ENCODE data around the gene GRM4.

The GRM4 gene

GRCh38 chr6:33995309-33996119 is 150.4 kb downstream of the GRM4 start:
- H3K4me1 ChIP-seq: no peaks in the 10 kb centered on the region
- H3K36me3 ChIP-seq: no peaks in the 10 kb centered on the region
- H3K9ac ChIP-seq: no peak overlapping the region
- no peak overlapping the region for H3K4me2 ChIP-seq
- peaks cover 8% of the 10 kb centered on the region; the same call in 1 of the 2 replicates for H3K9me3 ChIP-seq
- no peaks in the 10 kb centered on the region for H4K20me1 ChIP-seq
- no peak for TF ChIP-seq Cebpa-rat (IDR thresholded peaks at IDR 0.05)
- H3K27ac ChIP-seq: no peak overlapping the region
- H3K27me3 ChIP-seq: no peaks in the 10 kb centered on the region
- H3K4me3 ChIP-seq: no peak overlapping the region

DNA sequence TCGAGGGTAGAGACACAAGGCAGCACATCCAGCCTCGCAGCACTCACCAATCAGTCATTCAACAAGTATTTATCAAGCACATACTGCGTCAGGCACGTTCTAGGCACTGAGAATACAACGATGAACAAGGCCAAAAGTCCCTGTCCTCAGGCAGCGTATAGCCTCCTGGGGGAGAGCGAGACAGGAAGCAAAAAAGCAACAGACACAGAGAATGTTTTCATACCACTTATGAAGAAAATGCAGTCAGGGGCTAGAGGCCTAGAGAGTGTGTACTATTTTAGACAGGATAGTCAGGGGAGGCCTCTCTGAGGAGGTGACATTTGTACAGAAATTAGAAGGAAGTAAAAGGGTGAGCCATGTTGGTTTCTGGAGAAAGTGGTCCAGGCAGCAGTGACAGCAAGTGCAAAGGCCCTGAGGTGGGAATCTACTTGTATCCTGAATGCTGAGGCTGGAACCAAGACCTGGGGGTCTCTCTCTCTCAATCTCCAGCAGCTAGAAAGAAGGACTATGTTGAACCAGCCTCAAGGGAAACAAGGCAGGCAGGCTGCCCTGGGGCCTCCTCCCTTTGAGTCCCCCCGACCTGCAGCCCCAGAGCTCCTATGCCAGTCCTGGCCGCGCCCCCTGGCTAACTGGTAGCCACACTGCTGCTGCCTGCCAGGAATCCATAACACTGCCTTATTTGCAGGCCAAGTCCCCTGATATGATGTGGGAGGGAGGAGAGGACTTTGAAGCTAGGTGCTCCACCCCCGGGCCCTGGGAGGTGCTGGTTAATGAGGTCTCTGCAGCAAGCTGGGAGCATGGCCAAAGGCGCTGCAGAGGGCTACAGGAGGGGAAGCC is 151.2 kb downstream of the GRM4 start:
- H3K36me3 ChIP-seq: no peaks in the 10 kb centered on the region
- no peak overlapping the region for H3K27ac ChIP-seq
- no peak overlapping the region for H3K4me2 ChIP-seq
- no peak for TF ChIP-seq Cebpa-rat (IDR thresholded peaks at IDR 0.05)
- H3K27me3 ChIP-seq: no peaks in the 10 kb centered on the region
- no peak overlapping the region for H3K4me3 ChIP-seq
- H3K4me1 ChIP-seq: no peaks in the 10 kb centered on the region
- H4K20me1 ChIP-seq: no peaks in the 10 kb centered on the region
- no peak overlapping the region for H3K9ac ChIP-seq
- peaks cover 8% of the 10 kb centered on the region; the same call in 1 of the 2 replicates for H3K9me3 ChIP-seq

DNA sequence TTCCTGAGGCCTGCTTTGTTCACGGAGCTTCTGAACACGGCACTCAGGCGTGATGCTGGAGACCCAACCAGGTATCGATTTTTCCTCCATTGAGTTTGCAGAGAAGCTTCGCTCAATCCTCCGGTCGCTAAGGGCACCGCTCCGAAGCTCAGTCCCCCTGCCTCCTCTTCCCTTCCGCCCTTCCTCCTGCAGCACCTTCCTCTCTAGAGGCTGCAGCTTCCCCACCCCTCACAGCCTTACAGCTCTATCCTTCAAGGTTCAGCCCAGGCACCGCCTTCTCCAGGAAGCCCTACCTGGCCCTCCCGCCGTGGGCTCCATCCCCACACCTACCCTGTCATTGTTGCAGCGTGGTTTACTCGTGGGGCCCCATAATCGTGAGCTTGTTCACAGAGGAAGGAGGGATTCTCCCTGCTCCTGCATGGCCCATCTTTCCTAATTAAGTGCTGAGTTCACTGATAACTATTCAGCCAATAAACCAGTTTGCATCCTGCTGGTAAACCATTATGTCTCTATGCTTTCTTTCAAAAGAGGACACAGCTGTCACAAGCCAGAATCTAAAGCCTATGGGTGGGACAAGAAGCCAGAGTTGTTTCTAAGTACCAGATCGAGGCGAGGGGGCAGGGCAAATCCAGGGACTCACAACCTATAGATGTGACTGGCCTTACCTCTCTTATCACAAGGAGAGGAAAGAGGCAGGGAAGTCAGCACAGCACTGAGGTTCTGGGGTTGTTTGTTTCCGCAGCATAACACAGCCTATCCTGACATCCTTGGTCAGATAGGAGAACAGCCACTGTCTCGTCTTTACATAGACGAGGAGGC is 152.0 kb downstream of the GRM4 start:
- Histone ChIP-seq H3K9ac (no peak overlapping the region), H3K27me3 (no peaks in the 10 kb centered on the region), H3K4me1 (no peaks in the 10 kb centered on the region), H3K27ac (no peak overlapping the region), H4K20me1 (no peaks in the 10 kb centered on the region), H3K36me3 (no peaks in the 10 kb centered on the region), H3K9me3 (peaks cover 8% of the 10 kb centered on the region; the same call in 1 of the 2 replicates), H3K4me2 (no peak overlapping the region), H3K4me3 (no peak overlapping the region)
- TF ChIP-seq Cebpa-rat (IDR thresholded peaks at IDR 0.05): no peak

GRCh38 chr6:33993091-33993490 is 152.8 kb downstream of the GRM4 start:
- TF ChIP-seq Cebpa-rat (IDR thresholded peaks at IDR 0.05): no peak
- Histone ChIP-seq H3K27ac (no peak overlapping the region), H4K20me1 (no peaks in the 10 kb centered on the region), H3K27me3 (no peaks in the 10 kb centered on the region), H3K36me3 (no peaks in the 10 kb centered on the region), H3K9ac (no peak overlapping the region), H3K4me3 (no peak overlapping the region), H3K4me1 (peaks cover 5% of the 10 kb centered on the region; the same call in 1 of the 2 replicates), H3K4me2 (no peak overlapping the region), H3K9me3 (peaks cover 8% of the 10 kb centered on the region; the same call in 1 of the 2 replicates)

GRCh38 chr6:33992191-33992590 is 153.7 kb downstream of the GRM4 start:
- Histone ChIP-seq H3K4me3 (no peak overlapping the region), H3K9ac (no peak overlapping the region), H3K27me3 (no peaks in the 10 kb centered on the region), H3K36me3 (no peaks in the 10 kb centered on the region), H3K4me1 (peaks cover 6% of the 10 kb centered on the region; the same call in 1 of the 2 replicates), H3K27ac (no peak overlapping the region), H3K4me2 (no peak overlapping the region), H3K9me3 (peaks cover 2% of the 10 kb centered on the region; the same call in 1 of the 2 replicates), H4K20me1 (no peaks in the 10 kb centered on the region)
- TF ChIP-seq Cebpa-rat (IDR thresholded peaks at IDR 0.05): no peak

DNA sequence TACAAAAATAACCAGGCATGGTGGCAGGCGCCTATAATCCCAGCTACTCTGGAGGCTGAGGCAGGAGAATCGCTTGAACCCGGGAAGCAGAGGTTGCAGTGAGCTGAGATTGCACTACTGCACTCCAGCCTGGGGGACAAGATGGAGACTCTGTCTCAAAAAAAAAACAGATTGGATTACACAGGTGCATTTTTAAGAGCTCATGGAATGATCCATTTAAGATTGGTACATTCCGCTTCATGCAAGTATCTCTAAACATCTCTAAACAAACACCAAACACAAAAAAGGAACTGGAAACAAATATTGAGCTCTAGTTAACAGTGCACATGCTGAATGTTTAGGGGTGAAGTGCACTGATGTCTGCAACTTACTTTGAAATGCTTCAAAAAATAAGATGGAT is 154.3 kb downstream of the GRM4 start:
- Histone ChIP-seq H4K20me1 (no peaks in the 10 kb centered on the region), H3K4me3 (no peak overlapping the region), H3K9me3 (no peaks in the 10 kb centered on the region), H3K4me1 (peaks cover 6% of the 10 kb centered on the region; the same call in 1 of the 2 replicates), H3K4me2 (no peak overlapping the region), H3K27ac (no peak overlapping the region), H3K9ac (no peak overlapping the region), H3K27me3 (no peaks in the 10 kb centered on the region), H3K36me3 (no peaks in the 10 kb centered on the region)
- no peak for TF ChIP-seq Cebpa-rat (IDR thresholded peaks at IDR 0.05)

GRCh38 chr6:33990061-33990541 is 155.8 kb downstream of the GRM4 start:
- H3K27me3 ChIP-seq: no peaks in the 10 kb centered on the region
- no peak overlapping the region for H3K9ac ChIP-seq
- TF ChIP-seq Cebpa-rat (IDR thresholded peaks at IDR 0.05): no peak
- H4K20me1 ChIP-seq: no peaks in the 10 kb centered on the region
- no peaks in the 10 kb centered on the region for H3K36me3 ChIP-seq
- H3K27ac ChIP-seq: no peak overlapping the region
- H3K4me2 ChIP-seq: no peak overlapping the region
- no peak overlapping the region for H3K4me3 ChIP-seq
- no peaks in the 10 kb centered on the region for H3K9me3 ChIP-seq
- peaks cover 6% of the 10 kb centered on the region; the same call in 1 of the 2 replicates for H3K4me1 ChIP-seq

DNA sequence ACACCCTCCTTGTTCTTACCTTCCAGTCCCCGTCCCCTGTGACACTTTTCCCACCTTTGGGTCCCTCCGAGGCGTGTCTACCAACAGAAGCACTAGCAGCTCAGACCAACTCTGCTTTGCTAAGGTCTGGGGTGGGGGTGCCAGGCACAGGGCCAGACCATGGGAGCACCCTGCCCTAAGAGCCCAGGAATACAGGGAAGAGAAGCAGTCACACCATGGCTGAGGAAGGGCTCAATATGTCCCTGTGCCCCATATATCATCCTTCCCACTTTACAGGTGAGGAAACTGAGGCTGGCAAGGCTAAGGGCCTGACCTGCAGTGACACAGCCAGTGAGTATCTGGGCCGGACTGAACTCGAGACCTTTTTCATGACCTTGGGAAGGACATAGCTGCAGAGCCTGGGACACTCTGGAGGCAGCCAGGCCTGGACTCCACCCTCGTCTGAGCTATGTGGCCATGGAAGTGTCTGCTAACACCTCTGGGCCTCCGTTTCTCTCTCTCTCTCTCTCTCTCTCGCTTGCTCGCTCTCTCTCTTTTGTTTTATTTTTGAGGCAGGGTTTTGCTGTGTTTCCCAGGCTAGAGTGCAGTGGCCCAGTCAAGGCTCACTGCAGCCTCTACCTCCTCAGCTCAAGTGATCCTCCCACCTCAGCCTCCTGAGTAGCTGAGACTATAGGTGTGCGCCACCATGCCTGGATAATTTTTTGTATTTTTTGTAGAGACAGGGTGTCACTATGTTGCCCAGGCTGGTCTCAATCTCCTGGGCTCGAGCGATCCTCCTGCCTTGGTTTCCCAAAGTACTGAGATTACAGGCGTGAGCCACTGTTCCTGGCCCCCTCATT is 156.7 kb downstream of the GRM4 start:
- Histone ChIP-seq H3K4me2 (no peak overlapping the region), H3K4me1 (peaks cover 11% of the 10 kb centered on the region), H3K36me3 (no peaks in the 10 kb centered on the region), H3K4me3 (no peak overlapping the region), H3K27me3 (no peaks in the 10 kb centered on the region), H3K27ac (no peak overlapping the region), H3K9me3 (no peaks in the 10 kb centered on the region), H3K9ac (no peak overlapping the region), H4K20me1 (no peaks in the 10 kb centered on the region)
- no peak for TF ChIP-seq Cebpa-rat (IDR thresholded peaks at IDR 0.05)

Data from BLaER1 (cell line).